ENCODE data around the gene PALLD. TPM values are rescaled to one million over a fixed set of nuclear protein-coding genes. Genes with fewer than 3 reads are reported as not detected.

Gene PALLD
- total RNA-seq, 1 experiment from 2014 or later = 176 TPM

DNA sequence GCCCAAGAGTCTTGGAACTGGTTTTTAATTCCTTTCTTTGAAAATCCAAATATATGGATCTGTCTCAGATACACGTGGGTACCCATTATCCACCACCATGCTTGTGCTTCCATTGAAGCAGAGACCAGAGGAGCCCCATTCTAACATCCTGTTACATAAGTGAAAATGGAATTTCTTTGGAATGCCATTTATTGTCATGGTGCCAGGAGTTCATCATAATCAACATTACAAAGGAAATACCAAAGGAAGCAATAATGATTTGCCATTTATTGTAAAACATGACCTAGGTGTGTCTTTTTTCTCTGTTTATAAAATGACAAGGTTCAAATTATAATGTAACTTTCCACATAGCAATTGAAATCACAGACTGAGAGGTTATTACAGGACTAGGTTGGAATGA lies 61.7 kb downstream of the PALLD start:
- DNase-seq (ENCODE audit: low read depth) = peak; percentile 58

GRCh38 chr4:168560184-168561180 lies 63.6 kb downstream of the PALLD start:
- DNase-seq (ENCODE audit: low read depth) = peak; percentile 59

GRCh38 chr4:168562041-168562571 lies 65.3 kb downstream of the PALLD start:
- DNase-seq (ENCODE audit: low read depth) = peak; percentile 75

- DNase-seq (ENCODE audit: low read depth) = no peak
Measured at GRCh38 chr4:168564023-168564422, 67.2 kb downstream of the PALLD start.

DNA sequence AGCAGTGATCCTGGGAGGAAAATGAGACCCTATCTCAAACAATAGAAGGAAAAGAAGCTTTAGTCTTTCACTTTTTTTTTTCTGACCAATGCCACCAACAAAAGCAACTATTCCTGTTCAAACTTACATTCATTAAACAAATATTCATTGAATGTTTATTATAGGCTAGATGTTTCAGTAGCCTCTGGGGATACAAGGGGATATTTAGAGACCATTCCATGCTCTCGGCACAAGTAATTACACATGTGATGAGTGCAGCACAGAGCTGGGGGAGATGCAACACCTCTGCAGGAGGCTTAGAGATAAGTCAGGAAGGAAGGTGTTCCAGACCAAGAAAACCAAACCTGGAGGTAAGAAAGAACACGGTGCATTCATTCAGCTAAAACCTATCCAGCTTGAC lies 68.3 kb downstream of the PALLD start:
- DNase-seq (ENCODE audit: low read depth) = no peak

GRCh38 chr4:168566726-168567125 lies 69.9 kb downstream of the PALLD start:
- DNase-seq (ENCODE audit: low read depth) = no peak

DNA sequence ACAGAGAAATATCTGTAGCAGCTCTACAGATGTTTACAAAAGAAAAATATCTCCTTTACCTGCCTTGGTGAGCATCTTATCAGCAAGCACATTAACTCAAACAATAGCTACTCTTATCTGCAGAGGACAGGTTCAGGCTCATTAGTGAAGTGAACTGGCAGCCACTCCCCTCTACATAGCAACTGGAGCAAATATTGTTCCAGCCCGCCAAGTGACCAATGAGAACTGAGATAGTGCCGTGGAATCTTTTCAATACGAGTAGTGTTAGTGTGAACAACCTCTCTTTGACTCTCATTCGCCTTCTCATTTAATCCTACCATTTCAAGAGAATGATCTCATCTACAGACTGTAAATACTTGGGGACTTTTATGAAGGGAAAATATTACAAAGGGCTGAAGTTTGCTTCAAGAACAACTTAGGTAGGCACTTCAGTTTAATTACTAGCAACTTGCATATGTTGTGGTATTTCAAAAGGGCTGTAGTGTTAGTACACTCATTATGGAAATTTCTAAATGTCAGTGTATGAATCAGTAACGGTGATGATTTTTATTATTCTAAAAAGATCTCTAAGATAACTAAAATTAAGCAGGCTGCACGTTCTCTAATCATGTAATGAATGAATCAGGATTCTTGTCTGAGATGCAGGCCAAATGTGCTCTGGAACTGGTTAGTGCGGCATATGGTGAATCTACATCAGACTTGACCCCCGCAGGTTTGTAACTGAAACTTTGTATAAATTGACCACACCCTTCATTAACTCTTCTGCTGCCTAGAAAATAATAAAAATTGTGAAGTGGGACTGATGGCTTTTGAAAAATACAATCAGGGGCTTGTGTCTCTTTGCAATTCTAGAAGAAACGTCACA lies 72.4 kb downstream of the PALLD start:
- peak; percentile 87 for DNase-seq (ENCODE audit: low read depth)

DNA sequence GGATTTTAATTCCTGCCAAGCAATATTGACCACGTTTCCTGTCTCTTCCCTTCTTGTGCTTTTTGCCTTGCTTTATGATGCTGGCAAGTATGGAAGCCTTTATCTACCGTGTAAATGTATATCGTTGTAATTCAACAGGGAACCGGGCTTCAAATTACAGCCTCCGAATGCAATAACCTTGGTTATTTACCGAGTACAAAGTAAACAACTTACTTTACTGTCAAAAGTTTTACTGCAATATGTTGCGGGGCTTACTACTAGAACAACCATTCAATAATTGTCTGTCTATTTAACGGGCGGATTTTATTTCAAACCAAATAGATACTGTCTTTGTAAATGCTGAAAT lies 73.1 kb downstream of the PALLD start:
- DNase-seq (ENCODE audit: low read depth) = no peak

DNA sequence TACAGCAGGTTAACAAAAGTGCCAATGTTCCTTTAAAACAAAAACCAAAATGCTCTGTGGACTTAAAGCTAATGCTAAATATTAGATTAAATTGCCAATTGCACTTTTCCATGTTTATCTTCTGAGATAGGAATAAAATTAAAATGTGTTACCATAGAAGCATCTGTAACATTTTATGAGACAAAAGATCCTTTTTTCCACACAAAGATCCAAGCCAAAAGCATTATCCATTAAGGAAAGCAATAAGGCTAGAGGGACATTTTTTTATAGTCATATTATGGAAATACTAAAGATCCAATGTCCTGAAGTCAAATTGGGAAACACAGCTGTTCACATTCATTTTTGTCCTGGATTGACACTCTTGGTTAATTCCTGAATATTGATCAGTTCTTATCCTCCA lies 73.6 kb downstream of the PALLD start:
- no peak for DNase-seq (ENCODE audit: low read depth)

GRCh38 chr4:168572002-168572401 lies 75.2 kb downstream of the PALLD start:
- DNase-seq (ENCODE audit: low read depth) = no peak

GRCh38 chr4:168573870-168574269 lies 77.0 kb downstream of the PALLD start:
- no peak for DNase-seq (ENCODE audit: low read depth)

DNA sequence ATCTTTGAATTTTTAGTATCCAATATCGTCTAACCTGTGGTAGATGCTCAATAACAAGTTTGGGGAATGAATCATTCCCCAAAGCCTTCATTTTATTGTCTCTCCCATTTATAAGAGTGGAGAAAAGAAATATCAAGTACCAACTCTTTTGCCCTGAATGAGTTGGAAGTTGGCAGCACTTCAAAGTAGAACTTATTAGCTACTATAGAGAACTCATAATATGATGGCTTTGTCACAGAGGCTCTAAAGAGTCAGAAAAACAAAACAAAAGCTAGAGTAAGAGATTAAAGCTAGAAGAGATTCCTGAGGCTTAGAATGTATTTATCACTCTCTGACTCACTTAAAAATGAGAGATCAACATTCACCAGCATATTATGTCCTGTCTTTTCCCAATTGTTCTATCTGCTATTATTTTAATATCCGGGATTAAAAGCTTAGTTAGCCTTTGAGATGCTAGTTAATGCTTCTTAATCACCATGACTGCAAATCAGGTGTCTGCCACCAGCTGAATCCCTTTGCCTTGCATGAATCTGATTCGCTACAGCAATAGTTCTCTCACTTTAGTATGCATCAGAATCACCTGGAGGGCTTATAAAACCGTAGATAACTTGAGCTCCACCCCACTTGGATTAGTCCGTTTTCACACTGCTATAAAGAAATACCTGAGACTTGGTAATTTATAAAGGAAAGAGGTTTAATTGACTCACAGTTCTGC lies 77.9 kb downstream of the PALLD start:
- peak; percentile 93 for DNase-seq (ENCODE audit: low read depth)

- no peak for DNase-seq (ENCODE audit: low read depth)
Measured at GRCh38 chr4:168575473-168575872, 78.6 kb downstream of the PALLD start.

GRCh38 chr4:168577624-168578023 lies 80.8 kb downstream of the PALLD start:
- no peak for DNase-seq (ENCODE audit: low read depth)

- peak; percentile 60 for DNase-seq (ENCODE audit: low read depth)
Measured at GRCh38 chr4:168580228-168580627, 83.4 kb downstream of the PALLD start.

GRCh38 chr4:168584321-168584771 lies 87.5 kb downstream of the PALLD start:
- DNase-seq (ENCODE audit: low read depth) = peak; percentile 86

DNA sequence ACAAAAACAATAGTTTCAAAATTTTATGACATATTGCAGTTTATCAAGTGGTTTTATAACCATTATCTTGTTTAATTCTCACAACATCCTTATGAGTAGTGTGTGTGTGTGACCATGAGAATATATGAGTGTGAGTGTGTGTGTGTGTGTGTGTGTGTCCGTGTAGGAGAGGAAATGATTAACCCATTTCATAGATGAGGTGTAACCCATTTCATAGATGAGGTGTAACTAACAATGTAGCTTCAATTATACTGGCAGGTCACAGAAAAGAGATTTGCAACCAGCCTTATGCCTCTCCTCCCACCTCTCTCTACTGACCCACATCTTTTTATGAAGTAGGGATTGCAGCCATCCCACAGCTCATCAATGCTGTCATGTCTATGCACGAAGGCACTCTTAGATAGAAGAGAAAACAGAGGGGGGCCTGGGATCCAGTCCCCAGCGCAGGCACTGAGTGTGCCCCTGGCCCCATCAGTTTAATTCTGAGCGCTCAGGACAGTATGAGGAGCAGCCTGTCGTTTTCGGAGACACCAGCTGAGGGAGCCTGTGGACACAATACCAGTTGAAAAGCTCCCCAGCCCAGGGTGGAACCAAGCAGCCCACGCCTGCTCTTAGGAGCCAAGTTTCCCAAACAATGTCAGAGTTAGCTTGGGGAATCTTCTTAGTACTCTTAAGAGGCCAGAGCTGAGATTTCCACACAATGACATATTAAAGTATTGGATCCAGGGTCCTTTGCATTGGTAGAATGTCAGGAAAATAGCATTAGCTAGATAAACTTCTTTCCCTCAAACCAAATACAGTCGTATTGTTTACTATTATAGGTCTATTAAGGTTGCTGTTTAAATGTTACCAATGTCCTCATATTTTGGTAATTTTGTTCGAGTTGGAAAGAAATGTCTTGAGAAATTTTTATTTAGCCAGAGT lies 88.6 kb downstream of the PALLD start:
- DNase-seq (ENCODE audit: low read depth) = peak; percentile 89

GRCh38 chr4:168586926-168587325 lies 90.1 kb downstream of the PALLD start:
- DNase-seq (ENCODE audit: low read depth) = peak; percentile 59

- peak; percentile 97 for DNase-seq (ENCODE audit: low read depth)
Measured at GRCh38 chr4:168587411-168588125, 90.7 kb downstream of the PALLD start.
